MM.1S (cell line): ENCODE data around the gene PTPRN2.

Experiments used
- CTCF ChIP-seq: fragments of 300-600 bp; sonication (generic); IDR thresholded peaks from 2 replicates; pipeline ENCODE4 v1.5.1; 2016; ENCODE audit warnings: antibody characterized with exemption, low read length, mixed read lengths
- EZH2 ChIP-seq: fragments of 300-600 bp; sonication (generic); optimal IDR thresholded peaks from 2 replicates; pipeline ENCODE3; 2017; ENCODE audit warnings: low read depth, mild to moderate bottlenecking, antibody characterized with exemption, low read length, mixed read lengths

GRCh38 chr7:158470336-158470735 is 117.3 kb downstream of the PTPRN2 start:
- TF ChIP-seq CTCF = no peak
- no peak for TF ChIP-seq EZH2
